ENCODE results near the gene CDH23.

- TF ChIP-seq CTCF (conservative IDR thresholded peaks at IDR 0.05 in 1 of 2, IDR thresholded peaks at IDR 0.05 in 1 of 2; ENCODE audit: low read depth in 1 of 2, low read length in 2 of 2) (no peak), EZH2 (IDR thresholded peaks at IDR 0.05; ENCODE audit: low read length, missing control alignments) (no peak)
These were observed 450.1 kb downstream of the CDH23 start for GRCh38 chr10:71846816-71847215.

All from fibroblast of lung (primary cell).